SK-N-MC (cell line): ENCODE data around the gene CTBP2.

Source experiments
- EZH2 ChIP-seq: fragments of 200-600 bp; sonication (generic); IDR thresholded peaks from one replicate; pipeline ENCODE4 v1.6.1; 2017; ENCODE audit warnings: antibody characterized with exemption
- FOXP2 ChIP-seq: optimal IDR thresholded peaks from 2 replicates; pipeline ENCODE3; 2011; ENCODE audit warnings: mild to moderate bottlenecking, moderate library complexity; ENCODE audit not compliant: insufficient read depth; ENCODE audit errors: extremely low read length, control extremely low read depth
- POLR2AphosphoS5 ChIP-seq: IDR thresholded peaks from 2 replicates; pipeline ENCODE4 v1.6.1; 2012; ENCODE audit warnings: mild to moderate bottlenecking, low read depth, low read length, borderline replicate concordance

DNA sequence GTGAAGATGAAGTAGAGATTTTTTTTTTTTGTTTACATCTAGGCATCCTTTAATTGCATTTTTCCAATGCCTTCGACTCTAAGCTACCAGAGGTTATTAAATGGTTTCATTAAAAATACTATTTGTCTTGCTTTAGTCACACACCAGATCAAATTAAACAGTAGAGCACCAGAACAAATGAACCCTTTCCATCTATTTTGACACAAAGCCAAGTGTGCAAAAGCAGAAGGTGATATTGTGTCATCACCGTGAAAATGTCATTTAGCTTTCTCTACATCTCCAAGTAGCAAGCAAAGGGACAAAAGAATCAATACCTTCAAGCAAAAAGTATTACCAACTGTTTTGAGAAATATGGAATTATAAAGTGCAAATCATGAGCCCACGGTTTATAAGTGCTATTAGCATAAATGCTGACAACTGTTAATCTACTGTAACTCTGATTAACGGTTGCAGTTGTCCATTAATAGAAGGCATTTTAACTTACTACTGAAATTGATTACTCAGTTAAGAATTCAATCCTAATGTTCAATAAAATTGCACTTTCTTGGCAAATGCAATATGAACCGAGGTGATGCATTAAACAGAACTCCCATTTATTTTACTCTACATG lies 49.1 kb downstream of the CTBP2 start:
- TF ChIP-seq EZH2 (no peak), POLR2AphosphoS5 (no peak), FOXP2 (no peak)
